Measurements from ENCODE around the gene SLC37A1. TPM values are rescaled to one million over a fixed set of nuclear protein-coding genes. Genes with fewer than 3 reads are reported as not detected.

Gene SLC37A1
- total and polyA plus RNA-seq, 2 of the 13 experiments (the other 11 are each of a cell fraction or from before 2014, with no cell fraction given), result 0.22 to 0.40 TPM

- in situ Hi-C loops (cut with HindIII; ENCODE audit: extremely low pct_ligation_motif_present, low pct_unique_long_range_greater_than_20kb) (no loop called here), intact Hi-C loops (cut with micrococcal nuclease; ENCODE audit: unreplicated experiment) (no loop called here)
- WGBS (ENCODE audit: low lambda C conversion rate), result 11% methylated on average over 1 of the region's 1 CpG
- no peak overlapping the region for H3K9ac ChIP-seq (ENCODE audit: insufficient read depth, low read depth, low read length)
- no peak for FAIRE-seq
- no peaks in the 10 kb centered on the region for H3K9me3 ChIP-seq (ENCODE audit: low read length)
- peaks cover 0 to 16% of the 10 kb centered on the region in 2 experiments; a peak in 4 of 5 replicates for H3K27me3 ChIP-seq (ENCODE audit: control insufficient read depth in 1 of 2, insufficient read depth in 2 of 2, low read length in 2 of 2)
- no peak overlapping the region for H3K4me3 ChIP-seq (replicated peaks in 1 of 3; ENCODE audit: insufficient read depth in 1 of 3, low read depth in 2 of 3, low read length in 3 of 3)
- no peak overlapping the region for H3K27ac ChIP-seq (ENCODE audit: extremely low read length, insufficient read depth, low read length)
- no peaks in the 10 kb centered on the region for H3K36me3 ChIP-seq (replicated peaks in 1 of 2; ENCODE audit: control insufficient read depth in 1 of 2, insufficient read depth in 2 of 2, low read length in 2 of 2)
- ChIA-PET CTCF (ENCODE audit: low intra/inter-chr PET ratio, low total read pairs) (no interaction called here), POLR2A (no interaction called here)
- TF ChIP-seq KDM6A (CRISPR knock-in tag; IDR thresholded peaks at IDR 0.05; ENCODE audit: low read depth) (no peak), HIC2 (CRISPR knock-in tag; IDR thresholded peaks at IDR 0.05; ENCODE audit: low read depth) (no peak), KAT7 (CRISPR knock-in tag; IDR thresholded peaks at IDR 0.05; ENCODE audit: borderline replicate concordance) (no peak), TIGD3 (CRISPR knock-in tag; IDR thresholded peaks at IDR 0.05; ENCODE audit: borderline replicate concordance) (no peak), SOX13 (IDR thresholded peaks at IDR 0.05) (no peak), SOX13 (CRISPR knock-in tag; conservative IDR thresholded peaks at IDR 0.05 in 1 of 2, IDR thresholded peaks at IDR 0.05 in 1 of 2) (no peak), ATRX (CRISPR knock-in tag; IDR thresholded peaks at IDR 0.05; ENCODE audit: borderline replicate concordance) (no peak), SATB2 (CRISPR knock-in tag; IDR thresholded peaks at IDR 0.05) (no peak), ZNF232 (CRISPR knock-in tag; IDR thresholded peaks at IDR 0.05; ENCODE audit: borderline replicate concordance) (no peak), SNAPC5 (CRISPR knock-in tag; IDR thresholded peaks at IDR 0.05; ENCODE audit: borderline replicate concordance) (no peak), ZNF740 (CRISPR knock-in tag; IDR thresholded peaks at IDR 0.05) (no peak), HMGA1 (CRISPR knock-in tag; conservative IDR thresholded peaks at IDR 0.05) (no peak), RNF219 (CRISPR knock-in tag; IDR thresholded peaks at IDR 0.05) (no peak)
- TF ChIP-seq, protein P1, sequence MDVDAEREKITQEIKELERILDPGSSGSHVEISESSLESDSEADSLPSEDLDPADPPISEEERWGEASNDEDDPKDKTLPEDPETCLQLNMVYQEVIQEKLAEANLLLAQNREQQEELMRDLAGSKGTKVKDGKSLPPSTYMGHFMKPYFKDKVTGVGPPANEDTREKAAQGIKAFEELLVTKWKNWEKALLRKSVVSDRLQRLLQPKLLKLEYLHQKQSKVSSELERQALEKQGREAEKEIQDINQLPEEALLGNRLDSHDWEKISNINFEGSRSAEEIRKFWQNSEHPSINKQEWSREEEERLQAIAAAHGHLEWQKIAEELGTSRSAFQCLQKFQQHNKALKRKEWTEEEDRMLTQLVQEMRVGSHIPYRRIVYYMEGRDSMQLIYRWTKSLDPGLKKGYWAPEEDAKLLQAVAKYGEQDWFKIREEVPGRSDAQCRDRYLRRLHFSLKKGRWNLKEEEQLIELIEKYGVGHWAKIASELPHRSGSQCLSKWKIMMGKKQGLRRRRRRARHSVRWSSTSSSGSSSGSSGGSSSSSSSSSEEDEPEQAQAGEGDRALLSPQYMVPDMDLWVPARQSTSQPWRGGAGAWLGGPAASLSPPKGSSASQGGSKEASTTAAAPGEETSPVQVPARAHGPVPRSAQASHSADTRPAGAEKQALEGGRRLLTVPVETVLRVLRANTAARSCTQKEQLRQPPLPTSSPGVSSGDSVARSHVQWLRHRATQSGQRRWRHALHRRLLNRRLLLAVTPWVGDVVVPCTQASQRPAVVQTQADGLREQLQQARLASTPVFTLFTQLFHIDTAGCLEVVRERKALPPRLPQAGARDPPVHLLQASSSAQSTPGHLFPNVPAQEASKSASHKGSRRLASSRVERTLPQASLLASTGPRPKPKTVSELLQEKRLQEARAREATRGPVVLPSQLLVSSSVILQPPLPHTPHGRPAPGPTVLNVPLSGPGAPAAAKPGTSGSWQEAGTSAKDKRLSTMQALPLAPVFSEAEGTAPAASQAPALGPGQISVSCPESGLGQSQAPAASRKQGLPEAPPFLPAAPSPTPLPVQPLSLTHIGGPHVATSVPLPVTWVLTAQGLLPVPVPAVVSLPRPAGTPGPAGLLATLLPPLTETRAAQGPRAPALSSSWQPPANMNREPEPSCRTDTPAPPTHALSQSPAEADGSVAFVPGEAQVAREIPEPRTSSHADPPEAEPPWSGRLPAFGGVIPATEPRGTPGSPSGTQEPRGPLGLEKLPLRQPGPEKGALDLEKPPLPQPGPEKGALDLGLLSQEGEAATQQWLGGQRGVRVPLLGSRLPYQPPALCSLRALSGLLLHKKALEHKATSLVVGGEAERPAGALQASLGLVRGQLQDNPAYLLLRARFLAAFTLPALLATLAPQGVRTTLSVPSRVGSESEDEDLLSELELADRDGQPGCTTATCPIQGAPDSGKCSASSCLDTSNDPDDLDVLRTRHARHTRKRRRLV (CRISPR knock-in tag; IDR thresholded peaks at IDR 0.05), result no peak
- H3K79me2 ChIP-seq (ENCODE audit: insufficient read depth, low read length), result no peaks in the 10 kb centered on the region
- ATAC-seq, result no peak
- no peak overlapping the region for H3K4me2 ChIP-seq (ENCODE audit: low read depth, low read length)
- DNase-seq (ENCODE audit: low spot score), result no peak
- H4K20me1 ChIP-seq (ENCODE audit: insufficient read depth, low read length), result no peaks in the 10 kb centered on the region
- H2AFZ ChIP-seq (ENCODE audit: low read length), result no peak overlapping the region
- no TSS peak for BruUV-seq (replicated peaks)
- H3K4me1 ChIP-seq (ENCODE audit: insufficient read depth, low read length), result peaks cover 26% of the 10 kb centered on the region
These were observed 98.7 kb downstream of the SLC37A1 start for GRCh38 chr21:42612390-42612789.

Measured in HepG2 (cell line).